ENCODE measurements around the gene HNRNPM. TPM values are rescaled to one million over a fixed set of nuclear protein-coding genes. Genes with fewer than 3 reads are reported as not detected.

HNRNPM gene
- total RNA-seq, 1 experiment from 2014 or later, result 298 TPM

- Histone ChIP-seq H3K36me3 (ENCODE audit: control insufficient read depth in 1 of 2, insufficient read depth in 2 of 2, low read length in 2 of 2) (no peaks in the 10 kb centered on the region), H3K4me3 (replicated peaks in 1 of 2; ENCODE audit: low read depth in 1 of 2, low read length in 2 of 2) (peak overlapping the region in 1 of 2 experiments; percentile 57; a peak in 3 of 4 replicates), H3K4me1 (ENCODE audit: control insufficient read depth in 1 of 2, insufficient read depth in 2 of 2, low read length in 2 of 2) (peaks cover 20 to 26% of the 10 kb centered on the region in 2 experiments), H3K9ac (ENCODE audit: low read length) (peak overlapping the region; percentile 62), H3K79me2 (ENCODE audit: insufficient read depth, low read length) (no peaks in the 10 kb centered on the region), H3K9me2 (ENCODE audit: insufficient read depth) (no peaks in the 10 kb centered on the region), H3K9me3 (ENCODE audit: control insufficient read depth in 1 of 2, insufficient read depth in 1 of 2, low read depth in 1 of 2, low read length in 2 of 2) (no peaks in the 10 kb centered on the region), H3K27ac (ENCODE audit: low read depth, low read length) (peak overlapping the region; percentile 77), H2AFZ (ENCODE audit: low read depth, low read length, poor library complexity, severe bottlenecking) (no peak overlapping the region), H3K4me2 (ENCODE audit: low read length) (peak overlapping the region; percentile 87), H4K20me1 (ENCODE audit: insufficient read depth) (no peaks in the 10 kb centered on the region), H3K27me3 (ENCODE audit: insufficient read depth, low read length) (no peaks in the 10 kb centered on the region)
- intact Hi-C loops (cut with micrococcal nuclease), result loop anchor here (2.0 kb wide), 1 partner anchor 152 kb away; no protein-coding TSS in a partner anchor
- BruUV-seq (replicated peaks), result no TSS peak
- TF ChIP-seq CTCF (IDR thresholded peaks at IDR 0.05 in 2 of 3, conservative IDR thresholded peaks at IDR 0.05 in 1 of 3; ENCODE audit: borderline replicate concordance in 1 of 3, insufficient read depth in 1 of 3, low read depth in 2 of 3, low read length in 2 of 3) (no peak; a peak in 2 of 6 replicates), EGR1 (IDR thresholded peaks at IDR 0.05; ENCODE audit: low read depth) (no peak), ELF1 (IDR thresholded peaks at IDR 0.05; ENCODE audit: borderline replicate concordance, low read depth) (no peak), CEBPB (IDR thresholded peaks at IDR 0.05; ENCODE audit: low read depth) (no peak), MAX (IDR thresholded peaks at IDR 0.05) (no peak), EZH2phosphoT487 (IDR thresholded peaks at IDR 0.05; ENCODE audit: borderline replicate concordance) (no peak), YY1 (IDR thresholded peaks at IDR 0.05; ENCODE audit: extremely low read depth, insufficient replicate concordance, low read depth, low read length) (no peak), SRF (IDR thresholded peaks at IDR 0.05; ENCODE audit: low read depth) (no peak), FOSL1 (IDR thresholded peaks at IDR 0.05; ENCODE audit: low read depth) (no peak), TCF7L2 (IDR thresholded peaks at IDR 0.05; ENCODE audit: borderline replicate concordance, extremely low read depth, insufficient read depth, insufficient read length) (no peak), EZH2 (IDR thresholded peaks at IDR 0.05) (no peak), SIN3A (IDR thresholded peaks at IDR 0.05; ENCODE audit: low read depth) (no peak), POLR2A (IDR thresholded peaks at IDR 0.05; ENCODE audit: borderline replicate concordance, extremely low read depth, insufficient read depth, insufficient read length) (no peak)
- DNase-seq (ENCODE audit: low read depth, low spot score), result no peak
- POLR2A ChIA-PET, result interaction anchor here (1.5 kb wide), 1 partner anchor 8 kb away, joined by 8 read pairs; the partner anchor contains the start of gene ZNF414
- peak; percentile 54 for ATAC-seq
- CTCF ChIA-PET, result interaction anchor here (1.3 to 2.1 kb wide), 3 partner anchors 72 to 171 kb away, joined by 5 to 14 read pairs (median 6); no protein-coding TSS in a partner anchor
- RAD21 ChIA-PET (ENCODE audit: low non-redundant PET in 1 of 2, low total read pairs in 2 of 2, uncharacterized antibody in 2 of 2, unreplicated experiment in 2 of 2), result no interaction called here
Measured at GRCh38 chr19:8506402-8506957, 61.7 kb downstream of the HNRNPM start.

Data from HCT116 (cell line).